Right lobe of liver (tissue), 6 donors: ENCODE data around the gene FSTL4. TPM values are rescaled to one million over a fixed set of nuclear protein-coding genes. Genes with fewer than 3 reads are reported as not detected.

Source experiments
- ATAC-seq, 4 donors: fragments of 200-7000 bp; cut with Tn5 transposase; one replicate each; pipeline ENCODE4 v1.9.1; 2020; ENCODE audit warnings: mild to moderate bottlenecking in 4 of 4, moderate library complexity in 4 of 4
- DNase-seq, 3 donors: peaks; one replicate each; pipeline ENCODE4 v3.0.0-alpha.2; 2020
- H3K27ac ChIP-seq, 3 donors: fragments of 200-600 bp; one replicate each; pipeline ENCODE4 v1.8.0; 2022
- H3K27me3 ChIP-seq, 2 donors: fragments of 200-600 bp; one replicate each; pipeline ENCODE4 v1.8.0; 2022
- H3K36me3 ChIP-seq, 4 donors: fragments of 200-600 bp; sonication (generic) in 1 of 4; one replicate each; pipeline versions ENCODE4 v1.5.1 to v1.8.0; 2017 to 2022; ENCODE audit warnings: control low read depth in 1 of 4
- H3K4me1 ChIP-seq, 4 donors: fragments of 200-600 bp; sonication (generic) in 1 of 4; one replicate each; pipeline versions ENCODE4 v1.5.1 to v1.8.0; 2017 to 2022; ENCODE audit warnings: control low read depth in 1 of 4
- H3K4me3 ChIP-seq, 3 donors: fragments of 200-600 bp; one replicate each; pipeline ENCODE4 v1.8.0; 2022
- H3K9me3 ChIP-seq, 4 donors: fragments of 200-600 bp; sonication (generic) in 1 of 4; one replicate each; pipeline versions ENCODE4 v1.5.1 to v1.8.0; 2017 to 2022; ENCODE audit warnings: control low read depth in 1 of 4
- CTCF ChIP-seq, 4 donors: fragments of 200-600 bp in 3 of 4; fragments of 450-650 bp in 1 of 4; IDR thresholded peaks; one replicate each; pipeline versions ENCODE4 v1.5.1 to v1.8.0; 2016 to 2022; ENCODE audit warnings: antibody characterized with exemption in 4 of 4, mild to moderate bottlenecking in 2 of 4
- POLR2A ChIP-seq: fragments of 450-650 bp; IDR thresholded peaks from one replicate; pipeline ENCODE4 v1.6.1; 2017; ENCODE audit warnings: antibody characterized with exemption, mild to moderate bottlenecking
- WGBS: methylation state at CpG from one replicate; pipeline ENCODE4 v1.1.6; 2018; ENCODE audit warnings: low coverage, low lambda C conversion rate; ENCODE audit not compliant: insufficient coverage; ENCODE audit errors: missing lambda C conversion rate; 5-methylcytosine and 5-hydroxymethylcytosine counted together
- intact Hi-C, 2 donors: fragments of 100-400 bp; cut with DNase I; formaldehyde crosslinking; loops; one replicate each; pipeline versions ENCODE4 v1.11.2 to v1.14.1; 2022
- total RNA-seq, 6 experiments: library from RNA; depleted of rRNA in 2 of 6; stranded (reverse); fragments of >200 nt in 2 of 6; fragmentation: NEBNext Ultra II Directional in 3 of 6; extraction: Animal tissue kit (Norgen Biotek cat#: 25700) in 3 of 6; gene quantifications; one replicate each; pipeline versions ENCODE4 v1.1.0 to v1.2.4, GENCODE V29; 2016 to 2023
- donor health status: DM: no; HTN: yes; CAD: no.
- donor health status: DM: no; HTN: no; CAD: no.
- donor health status: DM: no; HTN: no; CAD: no.
- donor health status: DM: no; HTN: yes; CAD: no.
- donor health status: DM: no; HTN: yes; CAD: no.

Gene FSTL4
- total RNA-seq, 6 experiments from 2014 or later = 0.62 to 1.3 (median 0.80) TPM; not detected in 3

GRCh38 chr5:133489632-133490031 lies 122.7 kb downstream of the FSTL4 start:
- no peak overlapping the region for H3K4me3 ChIP-seq
- H3K27me3 ChIP-seq = no peaks in the 10 kb centered on the region
- ATAC-seq = peak; percentile 79 to 99 (median 92)
- peaks cover 0 to 7% (median 0%) of the 10 kb centered on the region in 4 donors for H3K9me3 ChIP-seq
- WGBS = 27% methylated on average over 1 of the region's 1 CpG
- H3K27ac ChIP-seq = no peak overlapping the region
- DNase-seq = no peak
- H3K36me3 ChIP-seq = no peaks in the 10 kb centered on the region
- H3K4me1 ChIP-seq = no peaks in the 10 kb centered on the region
- TF ChIP-seq POLR2A (no peak), CTCF (IDR thresholded peaks at IDR 0.05) (peak; percentile 43 to 53 (median 46))
- intact Hi-C loops = no loop called here

GRCh38 chr5:133487093-133487492 lies 125.2 kb downstream of the FSTL4 start:
- DNase-seq = no peak
- TF ChIP-seq CTCF (IDR thresholded peaks at IDR 0.05) = no peak
- no peak for TF ChIP-seq POLR2A
- Histone ChIP-seq H3K27me3 (no peaks in the 10 kb centered on the region), H3K9me3 (peaks cover 0 to 7% (median 0%) of the 10 kb centered on the region in 4 donors), H3K36me3 (no peaks in the 10 kb centered on the region), H3K4me3 (no peak overlapping the region), H3K4me1 (peaks cover 0 to 23% (median 13%) of the 10 kb centered on the region in 4 donors), H3K27ac (no peak overlapping the region)
- no CpG with 5 or more reads among the region's 4 CpGs for WGBS
- no peak for ATAC-seq
- intact Hi-C loops = no loop called here

- no peak overlapping the region for H3K27ac ChIP-seq
- peaks cover 0 to 29% (median 15%) of the 10 kb centered on the region in 4 donors for H3K4me1 ChIP-seq
- H3K36me3 ChIP-seq = no peaks in the 10 kb centered on the region
- 69% methylated on average over 3 of the region's 5 CpGs for WGBS
- DNase-seq = no peak
- TF ChIP-seq POLR2A = no peak
- TF ChIP-seq CTCF (IDR thresholded peaks at IDR 0.05) = no peak
- intact Hi-C loops = no loop called here
- H3K4me3 ChIP-seq = no peak overlapping the region
- no peaks in the 10 kb centered on the region for H3K27me3 ChIP-seq
- ATAC-seq = no peak
- peaks cover 0 to 3% (median 0%) of the 10 kb centered on the region in 4 donors for H3K9me3 ChIP-seq
Measured at GRCh38 chr5:133485468-133485867, 126.9 kb downstream of the FSTL4 start.

- no peaks in the 10 kb centered on the region for H3K9me3 ChIP-seq
- 16% methylated on average over 5 of the region's 5 CpGs for WGBS
- H3K4me3 ChIP-seq = no peak overlapping the region
- H3K27ac ChIP-seq = peak overlapping the region in 2 of 3 donors; percentile 24 to 58
- intact Hi-C loops = no loop called here
- no peaks in the 10 kb centered on the region for H3K27me3 ChIP-seq
- H3K4me1 ChIP-seq = peaks cover 0 to 29% (median 15%) of the 10 kb centered on the region in 4 donors
- ATAC-seq (peak; percentile 90 to 91 (median 91)), DNase-seq (peak; percentile 71 to 84 (median 80))
- TF ChIP-seq POLR2A (no peak), CTCF (IDR thresholded peaks at IDR 0.05) (no peak)
- no peaks in the 10 kb centered on the region for H3K36me3 ChIP-seq
Measured at GRCh38 chr5:133483406-133484090, 128.8 kb downstream of the FSTL4 start.
